Head of caudate nucleus (tissue), 42 donors: Measurements from ENCODE around the gene PTPRO.
"Not testable (repeated sequence)": the region's sequence is repeated elsewhere in the genome, so short reads cannot be mapped to it uniquely, and the experiment has no call there.

Experiments
- DNase-seq, 42 donors: peaks; one replicate each; pipeline versions ENCODE4 v3.0.0 to v3.0.0-alpha.2; 2020 to 2021; ENCODE audit warnings: mixed read lengths in 7 of 42
- intact Hi-C: fragments of 100-400 bp; cut with DNase I; formaldehyde crosslinking; loops from one replicate; pipeline ENCODE4 v1.15.0; 2022

PTPRO gene

GRCh38 chr12:15613981-15614380, 291.7 kb downstream of the PTPRO start:
- intact Hi-C loops: no loop called here
- no peak for DNase-seq

GRCh38 chr12:15616495-15616894, 294.2 kb downstream of the PTPRO start:
- intact Hi-C loops, DNase-seq: not testable (repeated sequence)

GRCh38 chr12:15620741-15621539, 298.6 kb downstream of the PTPRO start:
- DNase-seq: no peak
- intact Hi-C loops: no loop called here

- no peak for DNase-seq
- intact Hi-C loops: no loop called here
These were observed 302.8 kb downstream of the PTPRO start for GRCh38 chr12:15625075-15625474.

- no peak for DNase-seq
- intact Hi-C loops: no loop called here
These were observed 306.0 kb downstream of the PTPRO start for GRCh38 chr12:15627995-15628945.

GRCh38 chr12:15629108-15629507, 306.8 kb downstream of the PTPRO start:
- intact Hi-C loops: no loop called here
- peak in 1 of 42 donors; percentile 5 for DNase-seq

- intact Hi-C loops: no loop called here
These were observed 307.5 kb downstream of the PTPRO start for GRCh38 chr12:15629761-15630160.

GRCh38 chr12:15631007-15631715, 308.9 kb downstream of the PTPRO start:
- intact Hi-C loops: no loop called here
- no peak for DNase-seq

More at GRCh38 chr12:15629761-15630160, 307.5 kb downstream of the PTPRO start:
- no peak for DNase-seq

GRCh38 chr12:15632708-15633107, 310.4 kb downstream of the PTPRO start:
- intact Hi-C loops: no loop called here
- no peak for DNase-seq

GRCh38 chr12:15633201-15633600, 310.9 kb downstream of the PTPRO start:
- intact Hi-C loops: no loop called here
- DNase-seq: no peak

- intact Hi-C loops: no loop called here
- no peak for DNase-seq
These were observed 311.8 kb downstream of the PTPRO start for GRCh38 chr12:15634010-15634683.

- intact Hi-C loops: no loop called here
- no peak for DNase-seq
These were observed 314.0 kb downstream of the PTPRO start for GRCh38 chr12:15636060-15636890.

GRCh38 chr12:15638231-15638630, 315.9 kb downstream of the PTPRO start:
- intact Hi-C loops: no loop called here
- no peak for DNase-seq

- intact Hi-C loops: no loop called here
- no peak for DNase-seq
These were observed 322.4 kb downstream of the PTPRO start for GRCh38 chr12:15644700-15645099.

GRCh38 chr12:15646581-15646980, 324.3 kb downstream of the PTPRO start:
- intact Hi-C loops: no loop called here
- no peak for DNase-seq
